BE2C (cell line): ENCODE measurements around the gene EMC8.

ENCODE experiments used
- DNase-seq: peaks from one replicate; pipeline ENCODE4 v3.0.0-alpha.2; 2020
- H3K27me3 ChIP-seq: fragments of 250-450 bp; sonication (Bioruptor Pico); 2 replicates; pipeline ENCODE4 v1.5.1; 2020; ENCODE audit warnings: mild to moderate bottlenecking
- H3K36me3 ChIP-seq: fragments of 250-450 bp; sonication (Bioruptor Pico); 2 replicates; pipeline ENCODE4 v1.5.1; 2020; ENCODE audit warnings: mild to moderate bottlenecking
- H3K4me1 ChIP-seq: fragments of 250-450 bp; sonication (Bioruptor Pico); 2 replicates; pipeline ENCODE4 v1.5.1; 2020
- H3K4me3 ChIP-seq: 2 replicates; pipeline ENCODE4 v1.5.1; 2011; ENCODE audit warnings: low read depth, low read length
- H3K9me3 ChIP-seq: fragments of 250-450 bp; sonication (Bioruptor Pico); 2 replicates; pipeline ENCODE4 v1.5.1; 2020
- CTCF ChIP-seq: IDR thresholded peaks from 2 replicates; pipeline ENCODE4 v1.5.1; 2012; ENCODE audit warnings: mild to moderate bottlenecking, low read depth, low read length

Gene EMC8

GRCh38 chr16:85812811-85813700 lies 13.7 kb upstream of the EMC8 start:
- no peaks in the 10 kb centered on the region for H3K4me1 ChIP-seq
- no peaks in the 10 kb centered on the region for H3K9me3 ChIP-seq
- peaks cover 50% of the 10 kb centered on the region for H3K27me3 ChIP-seq
- no peak for TF ChIP-seq CTCF
- no peak for DNase-seq
- no peak overlapping the region for H3K4me3 ChIP-seq
- no peaks in the 10 kb centered on the region for H3K36me3 ChIP-seq

- no peaks in the 10 kb centered on the region for H3K4me1 ChIP-seq
- H3K27me3 ChIP-seq = peaks cover 50% of the 10 kb centered on the region
- H3K36me3 ChIP-seq = no peaks in the 10 kb centered on the region; the same call in 1 of the 2 replicates
- H3K9me3 ChIP-seq = no peaks in the 10 kb centered on the region
- no peak for DNase-seq
- H3K4me3 ChIP-seq = no peak overlapping the region
- TF ChIP-seq CTCF = no peak
Measured at GRCh38 chr16:85812031-85812807, 12.9 kb upstream of the EMC8 start.

- Histone ChIP-seq H3K4me3 (no peak overlapping the region), H3K4me1 (no peaks in the 10 kb centered on the region), H3K36me3 (peaks cover 12% of the 10 kb centered on the region), H3K27me3 (peaks cover 50% of the 10 kb centered on the region), H3K9me3 (no peaks in the 10 kb centered on the region)
- no peak for TF ChIP-seq CTCF
- DNase-seq = no peak
Measured at GRCh38 chr16:85810742-85811115, 11.4 kb upstream of the EMC8 start.

GRCh38 chr16:85810097-85810741 lies 10.9 kb upstream of the EMC8 start:
- Histone ChIP-seq H3K4me1 (no peaks in the 10 kb centered on the region), H3K36me3 (peaks cover 17% of the 10 kb centered on the region), H3K9me3 (no peaks in the 10 kb centered on the region), H3K4me3 (no peak overlapping the region), H3K27me3 (peaks cover 47% of the 10 kb centered on the region)
- TF ChIP-seq CTCF = no peak
- no peak for DNase-seq

GRCh38 chr16:85809645-85810044 lies 10.3 kb upstream of the EMC8 start:
- H3K9me3 ChIP-seq = no peaks in the 10 kb centered on the region
- no peak overlapping the region for H3K4me3 ChIP-seq
- H3K4me1 ChIP-seq = no peaks in the 10 kb centered on the region
- no peak for DNase-seq
- no peak for TF ChIP-seq CTCF
- H3K36me3 ChIP-seq = peaks cover 23% of the 10 kb centered on the region
- H3K27me3 ChIP-seq = peaks cover 44% of the 10 kb centered on the region
